Activated CD4-positive, alpha-beta T cell treated with anti-CD3 and anti-CD28 coated beads for 36 hours (primary cell): Measurements from ENCODE around the gene RPH3AL. TPM values are rescaled to one million over a fixed set of nuclear protein-coding genes. Genes with fewer than 3 reads are reported as not detected.

Source experiments
- ATAC-seq: fragments of 200-7000 bp; cut with Tn5 transposase; one replicate; pipeline ENCODE4 v1.10.0; 2021; ENCODE audit warnings: mild to moderate bottlenecking, moderate library complexity
- CTCF ChIA-PET: fragments of 350-600 bp; sonication (Branson Sonifier 250); formaldehyde crosslinking; loops from one replicate; lab custom pipeline; 2021; ENCODE audit warnings: antibody characterized with exemption; lab: Charles Lee
- POLR2A ChIA-PET: fragments of 350-600 bp; sonication (Branson Sonifier 250); formaldehyde crosslinking; loops from one replicate; lab custom pipeline; 2021; ENCODE audit warnings: antibody characterized with exemption, inconsistent platforms; lab: Charles Lee
- DNase-seq: peaks from one replicate; pipeline ENCODE4 v3.0.0-alpha.2; 2020
- H3K27ac Mint-ChIP-seq: one replicate; pipeline ENCODE4 v1.8.0; 2021; ENCODE audit warnings: mixed read lengths
- H3K27me3 Mint-ChIP-seq: one replicate; pipeline ENCODE4 v1.8.0; 2021; ENCODE audit warnings: mixed read lengths
- H3K36me3 Mint-ChIP-seq: one replicate; pipeline ENCODE4 v1.8.0; 2021; ENCODE audit warnings: low read depth, mixed read lengths
- H3K4me1 Mint-ChIP-seq: one replicate; pipeline ENCODE4 v1.8.0; 2021; ENCODE audit warnings: mixed read lengths
- H3K4me3 Mint-ChIP-seq: one replicate; pipeline ENCODE4 v1.8.0; 2021; ENCODE audit warnings: mild to moderate bottlenecking, moderate library complexity, mixed read lengths
- H3K9me3 Mint-ChIP-seq: one replicate; pipeline ENCODE4 v1.8.0; 2021; ENCODE audit warnings: low read depth, mixed read lengths
- intact Hi-C, 2 experiments: fragments of 100-400 bp; cut with DNase I in 1 of 2; cut with micrococcal nuclease in 1 of 2; formaldehyde crosslinking; loops; one replicate each; pipeline versions ENCODE4 v1.14.2 to v1.15.1; 2022 to 2024; cut with DNase I, micrococcal nuclease
- total RNA-seq, 2 experiments: library from RNA; stranded (reverse); gene quantifications; one replicate each; pipeline ENCODE4 v1.2.3, GENCODE V29; 2021

The RPH3AL gene, protein sequence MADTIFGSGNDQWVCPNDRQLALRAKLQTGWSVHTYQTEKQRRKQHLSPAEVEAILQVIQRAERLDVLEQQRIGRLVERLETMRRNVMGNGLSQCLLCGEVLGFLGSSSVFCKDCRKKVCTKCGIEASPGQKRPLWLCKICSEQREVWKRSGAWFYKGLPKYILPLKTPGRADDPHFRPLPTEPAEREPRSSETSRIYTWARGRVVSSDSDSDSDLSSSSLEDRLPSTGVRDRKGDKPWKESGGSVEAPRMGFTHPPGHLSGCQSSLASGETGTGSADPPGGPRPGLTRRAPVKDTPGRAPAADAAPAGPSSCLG
- total RNA-seq = 1 to 10 TPM; 1.4 to 2.0 TPM

DNA sequence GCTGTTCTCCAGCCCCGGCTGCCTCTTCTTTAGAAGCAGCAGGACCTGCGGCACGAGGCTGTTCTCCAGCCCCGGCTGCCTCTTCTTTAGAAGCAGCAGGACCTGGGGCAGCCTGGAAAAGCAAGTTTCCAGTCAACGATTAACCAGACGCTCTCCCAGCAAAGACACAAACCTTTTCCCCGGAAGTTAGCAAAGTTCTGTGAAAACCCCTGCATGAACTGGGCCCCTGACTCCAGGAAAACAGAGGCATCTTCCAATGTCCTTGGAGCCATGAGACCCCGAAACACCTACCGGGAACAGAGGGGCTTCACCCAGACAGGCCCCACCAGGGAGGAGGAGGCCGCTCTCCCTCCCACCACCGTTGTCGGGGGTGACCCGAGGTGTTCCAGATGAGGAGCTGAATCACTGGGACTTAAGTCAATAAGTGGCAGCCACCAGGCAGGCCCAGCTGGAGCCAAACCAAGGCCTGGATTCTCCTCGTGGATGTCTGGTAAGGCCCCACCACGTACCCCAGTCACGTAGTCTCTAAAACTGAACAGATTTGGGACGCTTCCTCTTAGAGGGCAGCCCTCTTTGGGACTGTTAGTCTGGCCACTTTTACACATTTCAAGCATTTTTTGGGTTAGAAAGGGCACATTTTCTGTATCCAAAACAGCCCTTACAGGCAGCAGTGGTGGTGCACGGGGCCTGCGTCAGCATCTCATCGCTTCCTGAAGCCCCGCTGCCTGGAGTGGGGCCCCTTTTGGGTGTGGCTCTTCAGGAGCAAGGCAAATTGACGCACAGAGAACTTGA lies at the start of gene RPH3AL:
Gene RPH3AL, minus strand, starts transcription at position 387 of the 792 bp plus-strand sequence. CDS start 25,264 bp downstream, outside the sequence.
- intact Hi-C loops = no loop called here
- Mint-ChIP-seq H3K36me3 (peaks cover 2% of the 10 kb centered on the region), H3K27me3 (no peaks in the 10 kb centered on the region), H3K4me3 (no peak within 1 kb of the TSS), H3K4me1 (no peaks in the 10 kb centered on the region), H3K9me3 (peaks cover 6% of the 10 kb centered on the region), H3K27ac (no peak within 1 kb of the TSS)
- ChIA-PET POLR2A (no interaction called here), CTCF (no interaction called here)
- ATAC-seq = no peak
- no peak for DNase-seq

DNA sequence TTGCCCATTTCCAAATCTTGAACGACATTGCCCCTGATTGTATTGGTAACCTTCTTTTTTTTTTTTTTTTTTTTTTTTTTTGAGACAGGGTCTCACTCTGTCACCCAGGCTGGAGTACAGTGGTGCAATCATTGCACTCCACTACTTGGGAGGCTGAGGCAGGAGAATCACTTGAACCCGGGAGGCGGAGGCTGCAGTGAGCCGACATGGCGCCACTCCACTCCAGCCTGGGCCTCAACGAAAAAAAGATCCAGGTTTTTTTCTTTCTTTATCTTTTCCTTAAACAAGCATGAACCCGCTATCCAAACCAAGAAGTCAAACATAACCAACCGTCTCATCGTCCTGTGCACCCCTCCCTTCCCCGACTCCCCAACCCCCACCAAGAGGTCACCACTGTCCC lies 47.6 kb upstream of the RPH3AL start:
- POLR2A ChIA-PET = no interaction called here
- H3K27me3 Mint-ChIP-seq = no peaks in the 10 kb centered on the region
- H3K4me1 Mint-ChIP-seq = no peaks in the 10 kb centered on the region
- intact Hi-C loops = no loop called here
- H3K27ac Mint-ChIP-seq = no peak overlapping the region
- H3K9me3 Mint-ChIP-seq = no peaks in the 10 kb centered on the region
- CTCF ChIA-PET = no interaction called here
- DNase-seq (no peak), ATAC-seq (no peak)
- H3K36me3 Mint-ChIP-seq = peaks cover 2% of the 10 kb centered on the region
- H3K4me3 Mint-ChIP-seq = no peak overlapping the region

DNA sequence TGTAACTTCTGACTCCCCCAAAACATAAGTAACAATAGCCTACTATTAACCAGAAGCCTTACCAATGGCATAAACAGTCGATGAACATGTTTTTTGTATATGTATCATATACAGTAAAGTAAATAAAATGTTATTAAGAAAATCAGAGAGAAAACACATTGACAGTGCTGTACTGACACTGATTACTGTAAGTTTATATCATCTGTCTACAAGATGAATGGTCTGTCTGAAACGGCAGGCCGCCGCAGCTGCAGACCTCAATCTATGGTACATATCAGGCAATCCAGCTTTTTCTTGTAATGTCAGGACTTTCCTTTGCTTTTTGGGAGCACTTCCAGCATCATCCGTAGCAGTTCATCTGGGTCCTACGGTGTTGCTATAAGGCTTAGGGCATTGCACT lies 44.2 kb upstream of the RPH3AL start:
- ChIA-PET POLR2A (no interaction called here), CTCF (interaction anchor here (0.6 kb wide), 1 partner anchor 648 kb away, joined by 3 read pairs; no protein-coding TSS in a partner anchor)
- Mint-ChIP-seq H3K9me3 (no peaks in the 10 kb centered on the region), H3K27me3 (no peaks in the 10 kb centered on the region), H3K4me1 (no peaks in the 10 kb centered on the region), H3K27ac (peak overlapping the region; percentile 42), H3K4me3 (no peak overlapping the region), H3K36me3 (no peaks in the 10 kb centered on the region)
- DNase-seq (no peak), ATAC-seq (no peak)
- intact Hi-C loops = no loop called here

DNA sequence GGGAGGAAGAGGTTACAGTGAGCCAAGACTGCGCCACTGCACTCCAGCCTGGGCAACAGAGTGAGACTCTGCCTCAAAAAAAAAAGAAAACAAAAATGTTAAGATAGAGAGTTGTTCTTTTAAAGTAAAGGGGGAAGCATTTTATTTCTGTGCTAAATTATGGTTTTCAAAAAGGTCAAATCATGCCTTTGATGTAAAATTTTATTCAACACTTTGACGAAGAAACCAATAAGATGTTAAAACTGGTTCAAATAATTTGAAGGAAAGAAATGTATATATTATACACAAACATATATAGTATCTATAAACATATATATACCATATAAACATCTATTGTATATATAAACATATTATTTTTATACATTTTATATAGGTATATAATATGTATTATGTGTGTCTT lies 43.4 kb upstream of the RPH3AL start:
- DNase-seq (no peak), ATAC-seq (no peak)
- Mint-ChIP-seq H3K27ac (no peak overlapping the region), H3K4me1 (no peaks in the 10 kb centered on the region), H3K36me3 (no peaks in the 10 kb centered on the region), H3K4me3 (no peak overlapping the region), H3K27me3 (no peaks in the 10 kb centered on the region), H3K9me3 (no peaks in the 10 kb centered on the region)
- intact Hi-C loops = no loop called here
- ChIA-PET CTCF (no interaction called here), POLR2A (no interaction called here)

DNA sequence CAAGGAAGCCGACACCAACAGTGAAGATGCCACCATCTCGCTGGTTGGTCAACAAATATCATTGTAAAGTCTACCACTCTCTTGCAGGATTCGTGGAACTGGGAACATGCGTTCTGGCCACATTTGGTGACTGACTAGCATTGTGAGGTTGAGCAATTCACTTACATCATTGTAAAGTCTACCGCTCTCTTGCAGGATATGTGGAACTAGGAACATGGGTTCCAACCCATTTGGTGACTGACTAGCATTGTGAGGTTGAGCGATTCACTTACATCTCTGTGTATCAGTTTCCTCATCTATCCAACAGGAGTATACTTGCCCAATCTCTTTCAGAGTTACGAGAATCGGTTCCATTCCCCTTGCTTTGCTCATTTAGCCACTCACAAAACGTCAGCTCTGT lies 42.6 kb upstream of the RPH3AL start:
- intact Hi-C loops = no loop called here
- H3K4me1 Mint-ChIP-seq = no peaks in the 10 kb centered on the region
- no peak overlapping the region for H3K4me3 Mint-ChIP-seq
- POLR2A ChIA-PET = no interaction called here
- DNase-seq (no peak), ATAC-seq (no peak)
- no peaks in the 10 kb centered on the region for H3K9me3 Mint-ChIP-seq
- CTCF ChIA-PET = interaction anchor here (0.6 kb wide), 1 partner anchor 602 kb away, joined by 4 read pairs; the partner anchor contains the start of gene TIMM22
- H3K36me3 Mint-ChIP-seq = no peaks in the 10 kb centered on the region
- no peaks in the 10 kb centered on the region for H3K27me3 Mint-ChIP-seq
- peak overlapping the region; percentile 3 for H3K27ac Mint-ChIP-seq

DNA sequence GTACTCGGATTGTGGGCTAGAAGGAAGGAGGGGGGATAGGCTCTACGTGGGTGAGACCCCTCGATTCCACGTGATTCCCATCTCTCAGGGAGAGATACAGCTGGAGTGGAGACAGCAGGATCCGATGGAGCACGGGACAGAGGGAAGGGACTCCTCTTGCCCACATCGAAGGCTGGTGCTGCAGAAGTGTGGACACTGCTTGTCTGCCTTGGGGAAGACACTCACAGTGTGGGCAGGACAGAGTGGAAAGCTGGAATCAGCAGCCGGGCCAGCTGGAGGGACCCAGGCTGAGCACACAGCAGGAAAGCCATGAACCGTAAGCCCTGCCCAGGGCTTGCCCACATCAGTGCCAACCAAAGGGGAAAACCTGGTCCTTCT lies 42.1 kb upstream of the RPH3AL start:
- ATAC-seq (no peak), DNase-seq (no peak)
- Mint-ChIP-seq H3K27me3 (no peaks in the 10 kb centered on the region), H3K27ac (peak overlapping the region; percentile 3), H3K4me3 (no peak overlapping the region), H3K9me3 (no peaks in the 10 kb centered on the region), H3K36me3 (no peaks in the 10 kb centered on the region), H3K4me1 (no peaks in the 10 kb centered on the region)
- ChIA-PET POLR2A (no interaction called here), CTCF (interaction anchor here (0.6 kb wide), 1 partner anchor 602 kb away, joined by 4 read pairs; the partner anchor contains the start of gene TIMM22)
- intact Hi-C loops = no loop called here

DNA sequence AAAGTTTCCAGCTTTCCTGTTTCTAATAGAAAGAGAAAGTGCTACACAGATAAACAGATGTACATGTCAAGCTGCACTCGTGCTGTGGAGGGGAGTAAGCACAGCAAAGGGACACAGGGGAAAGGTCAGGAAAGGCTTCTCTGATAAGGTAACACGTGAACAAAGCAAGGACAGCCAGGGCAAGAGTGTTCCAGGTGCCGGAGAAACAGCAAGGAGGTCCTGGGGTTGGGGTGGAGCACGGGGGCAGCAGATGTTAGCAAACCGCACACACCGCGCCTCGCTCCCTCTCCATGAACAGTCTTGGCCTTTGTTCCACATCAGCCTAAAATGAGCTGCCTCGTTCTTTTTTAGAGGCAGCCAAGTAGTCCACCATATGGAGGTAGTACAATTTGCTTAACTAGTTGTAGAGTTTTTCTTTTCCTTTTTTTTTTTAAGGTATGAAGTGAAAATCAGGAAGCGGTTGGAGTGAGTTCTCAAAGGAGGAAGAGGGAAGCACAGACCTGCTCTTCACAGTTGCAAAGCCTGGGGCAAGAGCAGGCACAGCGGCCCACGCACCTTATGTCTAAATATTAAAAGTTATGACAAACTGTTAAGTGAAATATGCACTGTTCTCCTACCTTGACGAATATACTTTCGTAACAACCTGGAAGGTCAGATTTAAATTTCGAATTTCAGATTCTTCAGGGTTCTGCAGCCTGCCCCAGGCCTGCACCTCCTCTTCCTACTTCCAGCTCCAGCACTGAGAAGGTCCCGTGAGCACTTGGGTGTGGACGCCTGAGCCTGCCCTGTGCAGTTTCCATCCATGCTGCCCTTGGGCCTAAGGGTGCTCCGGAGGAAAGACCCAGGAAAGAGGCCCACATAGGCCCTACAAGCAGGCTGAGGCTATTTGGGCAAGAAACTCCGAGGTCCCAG lies 41.5 kb upstream of the RPH3AL start:
- Mint-ChIP-seq H3K27ac (peak overlapping the region; percentile 23), H3K27me3 (no peaks in the 10 kb centered on the region), H3K4me1 (no peaks in the 10 kb centered on the region), H3K36me3 (no peaks in the 10 kb centered on the region), H3K9me3 (no peaks in the 10 kb centered on the region), H3K4me3 (no peak overlapping the region)
- CTCF ChIA-PET = no interaction called here
- no peak for ATAC-seq
- POLR2A ChIA-PET = no interaction called here
- intact Hi-C loops = no loop called here
- no peak for DNase-seq

DNA sequence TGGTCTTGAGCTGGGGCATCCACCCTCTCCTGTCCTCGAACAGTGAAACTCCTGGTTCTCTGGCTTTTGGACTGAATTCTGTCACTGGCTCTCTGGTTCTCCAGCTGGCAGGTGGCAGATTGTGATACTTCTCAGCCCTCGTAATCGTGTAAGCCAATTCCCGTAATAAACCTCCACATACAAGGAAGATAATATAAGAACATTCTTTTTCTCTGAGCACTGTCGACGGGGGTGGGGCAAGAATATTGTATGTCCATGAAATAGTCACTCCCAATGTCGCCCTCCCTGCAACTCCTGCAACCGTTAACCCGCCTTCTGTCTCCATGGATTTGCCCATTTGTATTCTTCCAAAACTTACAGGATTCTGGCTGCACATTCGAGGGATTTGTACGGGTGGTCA lies 39.2 kb upstream of the RPH3AL start:
- no peak for ATAC-seq

DNA sequence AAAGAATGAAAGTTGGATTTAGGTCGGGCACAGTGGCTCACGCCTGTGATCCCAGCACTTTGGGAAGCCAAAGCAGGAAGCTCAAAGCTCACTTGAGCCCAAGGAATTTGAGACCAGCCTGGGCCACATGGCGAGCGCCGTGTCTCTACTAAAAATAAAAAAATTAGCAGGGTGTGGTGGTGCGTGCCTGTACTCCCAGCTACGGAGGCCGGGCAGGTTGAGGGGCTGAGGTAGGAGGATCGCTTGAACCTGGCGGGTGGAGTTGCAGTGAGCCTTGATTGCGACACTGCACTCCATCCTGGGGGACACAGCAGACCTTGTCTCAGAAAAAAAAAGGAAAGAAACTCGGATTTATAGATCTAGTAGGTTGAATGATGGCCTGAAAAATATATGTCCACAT lies 37.4 kb upstream of the RPH3AL start:
- no peaks in the 10 kb centered on the region for H3K36me3 Mint-ChIP-seq
- H3K4me3 Mint-ChIP-seq = no peak overlapping the region
- no peak for DNase-seq
- CTCF ChIA-PET = no interaction called here
- ATAC-seq = no peak
- no peaks in the 10 kb centered on the region for H3K9me3 Mint-ChIP-seq
- peaks cover 9% of the 10 kb centered on the region for H3K27me3 Mint-ChIP-seq
- H3K4me1 Mint-ChIP-seq = peaks cover 4% of the 10 kb centered on the region
- H3K27ac Mint-ChIP-seq = no peak overlapping the region
- intact Hi-C loops = no loop called here
- POLR2A ChIA-PET = no interaction called here

More for the DNA sequence above, 39.2 kb upstream of the RPH3AL start:
- Mint-ChIP-seq H3K27me3 (peaks cover 6% of the 10 kb centered on the region), H3K9me3 (no peaks in the 10 kb centered on the region), H3K36me3 (no peaks in the 10 kb centered on the region), H3K4me1 (peaks cover under 1% of the 10 kb centered on the region), H3K27ac (no peak overlapping the region), H3K4me3 (no peak overlapping the region)
- CTCF ChIA-PET = no interaction called here
- no peak for DNase-seq
- intact Hi-C loops = no loop called here
- POLR2A ChIA-PET = no interaction called here

DNA sequence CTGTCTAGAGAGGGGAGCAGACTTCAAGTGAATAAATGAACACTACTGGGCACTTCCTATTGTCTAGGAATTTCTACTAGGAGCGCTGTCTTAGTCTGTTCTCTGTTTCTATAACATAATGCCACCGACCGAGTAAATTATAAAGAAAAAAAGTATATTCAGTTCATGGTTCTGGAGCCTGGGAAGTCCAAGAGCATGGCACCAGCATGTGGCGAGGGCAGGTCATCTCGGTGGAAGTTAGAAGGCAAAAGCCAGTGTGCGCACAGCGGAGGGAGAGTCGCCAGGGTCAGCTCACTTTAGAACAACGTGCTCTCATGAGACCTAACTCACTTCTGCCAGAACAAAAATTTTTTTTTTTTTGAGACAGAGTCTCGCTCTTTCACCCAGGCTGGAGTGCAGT lies 35.5 kb upstream of the RPH3AL start:
- no peaks in the 10 kb centered on the region for H3K9me3 Mint-ChIP-seq
- peaks cover 7% of the 10 kb centered on the region for H3K4me1 Mint-ChIP-seq
- no peak overlapping the region for H3K27ac Mint-ChIP-seq
- H3K36me3 Mint-ChIP-seq = no peaks in the 10 kb centered on the region
- H3K4me3 Mint-ChIP-seq = no peak overlapping the region
- H3K27me3 Mint-ChIP-seq = peaks cover 15% of the 10 kb centered on the region
- ChIA-PET POLR2A (no interaction called here), CTCF (interaction anchor here (1.0 to 1.2 kb wide), 3 partner anchors 11 to 312 kb away, joined by 3 read pairs; no protein-coding TSS in a partner anchor)
- ATAC-seq (no peak), DNase-seq (no peak)
- intact Hi-C loops = loop anchor here in 1 of 2 experiments (10.0 kb wide), 1 partner anchor 317 kb away; no protein-coding TSS in a partner anchor
